Stimulated activated CD4-positive, alpha-beta T cell treated with anti-CD3 and anti-CD28 coated beads, Interleukin-1b, Interleukin-23, amount 100 ng/mL, for 24 hours (primary cell): ENCODE data around the gene DPP6.

Experiments used
- DNase-seq, 4 experiments: peaks; one replicate each; pipeline ENCODE4 v3.0.0-alpha.2; 2020; ENCODE audit warnings: low read depth in 4 of 4, low spot score in 1 of 4

The DPP6 gene

GRCh38 chr7:154530136-154530535 lies 477.9 kb downstream of the DPP6 start:
- DNase-seq: no peak

GRCh38 chr7:154532771-154533170 lies 480.6 kb downstream of the DPP6 start:
- no peak for DNase-seq

- no peak for DNase-seq
Measured at GRCh38 chr7:154540596-154540995, 488.4 kb downstream of the DPP6 start.

- DNase-seq: no peak
Measured at GRCh38 chr7:154541606-154542005, 489.4 kb downstream of the DPP6 start.

- no peak for DNase-seq
Measured at GRCh38 chr7:154546946-154547587, 494.9 kb downstream of the DPP6 start.

- no peak for DNase-seq
Measured at GRCh38 chr7:154553711-154554265, 501.6 kb downstream of the DPP6 start.

- DNase-seq: no peak
Measured at GRCh38 chr7:154559454-154559853, 507.3 kb downstream of the DPP6 start.

GRCh38 chr7:154564676-154565075 lies 512.5 kb downstream of the DPP6 start:
- DNase-seq: no peak

GRCh38 chr7:154566877-154567276 lies 514.7 kb downstream of the DPP6 start:
- DNase-seq: no peak

- no peak for DNase-seq
Measured at GRCh38 chr7:154568346-154568745, 516.1 kb downstream of the DPP6 start.

GRCh38 chr7:154569916-154570315 lies 517.7 kb downstream of the DPP6 start:
- DNase-seq: no peak

- DNase-seq: no peak
Measured at GRCh38 chr7:154571772-154572171, 519.6 kb downstream of the DPP6 start.

GRCh38 chr7:154574235-154574634 lies 522.0 kb downstream of the DPP6 start:
- no peak for DNase-seq

GRCh38 chr7:154575497-154575896 lies 523.3 kb downstream of the DPP6 start:
- DNase-seq: no peak

GRCh38 chr7:154576604-154577003 lies 524.4 kb downstream of the DPP6 start:
- DNase-seq: no peak

GRCh38 chr7:154577141-154577873 lies 525.1 kb downstream of the DPP6 start:
- no peak for DNase-seq

GRCh38 chr7:154578336-154578735 lies 526.1 kb downstream of the DPP6 start:
- DNase-seq: no peak

GRCh38 chr7:154579711-154580110 lies 527.5 kb downstream of the DPP6 start:
- no peak for DNase-seq

GRCh38 chr7:154581251-154581890 lies 529.2 kb downstream of the DPP6 start:
- DNase-seq: no peak

- no peak for DNase-seq
Measured at GRCh38 chr7:154583454-154583853, 531.3 kb downstream of the DPP6 start.

GRCh38 chr7:154584352-154585252 lies 532.4 kb downstream of the DPP6 start:
- no peak for DNase-seq
